Endothelial cell of umbilical vein (primary cell): Measurements from ENCODE around the gene SNHG17. TPM values are rescaled to one million over a fixed set of nuclear protein-coding genes. Genes with fewer than 3 reads are reported as not detected.

Source experiments
- BruUV-seq: library from RNA; stranded (reverse); fragments of 400-500 nt; replicated peaks from 2 replicates; lab custom pipeline; 2021; lab: Mats Ljungman, UMichigan
- CTCF ChIA-PET: fragments of 300-600, 350-600 bp; sonication (Branson Sonifier 250); formaldehyde crosslinking; loops from one replicate; lab custom pipeline; 2021; ENCODE audit warnings: antibody characterized with exemption, inconsistent platforms; lab: Charles Lee
- POLR2A ChIA-PET: fragments of 300-600, 350-600 bp; sonication (Branson Sonifier 250); formaldehyde crosslinking; loops from one replicate; lab custom pipeline; 2021; ENCODE audit warnings: antibody characterized with exemption, inconsistent platforms; lab: Charles Lee
- DNase-seq: peaks from one replicate; pipeline ENCODE4 v3.0.0-alpha.2; 2011; ENCODE audit warnings: low read depth, low spot score
- FAIRE-seq: peaks from 2 replicates; lab custom pipeline; 2011; peaks lifted over from hg19 to GRCh38; lab: Jason Lieb, UNC
- H2AFZ ChIP-seq: 2 replicates; pipeline ENCODE4 v1.6.0; 2012; ENCODE audit warnings: low read depth, low read length, control low read depth, inconsistent platforms
- H3K27ac ChIP-seq: 2 replicates; pipeline ENCODE4 v1.5.1; 2011; ENCODE audit warnings: low read depth, mild to moderate bottlenecking, control low read depth, low read length, moderate library complexity; ENCODE audit not compliant: insufficient read depth
- H3K27me3 ChIP-seq, 2 experiments: 2 replicates each; pipeline versions ENCODE4 v1.6.0 to v1.6.1; 2011; ENCODE audit warnings: low read length in 2 of 2, mixed read lengths in 1 of 2; ENCODE audit not compliant: control insufficient read depth in 2 of 2, insufficient read depth in 2 of 2
- H3K36me3 ChIP-seq, 2 experiments: 2 replicates in 1 of 2; 3 replicates in 1 of 2; pipeline ENCODE4 v1.5.1; 2011; ENCODE audit warnings: low read length in 2 of 2, mild to moderate bottlenecking in 1 of 2, moderate library complexity in 1 of 2; ENCODE audit not compliant: control insufficient read depth in 2 of 2, insufficient read depth in 2 of 2; ENCODE audit errors: extremely low read depth in 1 of 2
- H3K4me1 ChIP-seq: 3 replicates; pipeline ENCODE4 v1.5.1; 2011; ENCODE audit warnings: mild to moderate bottlenecking, low read length; ENCODE audit not compliant: control insufficient read depth, insufficient read depth; ENCODE audit errors: extremely low read depth
- H3K4me2 ChIP-seq: 2 replicates; pipeline ENCODE4 v1.6.1; 2011; ENCODE audit warnings: low read length, control low read depth, mixed read lengths; ENCODE audit not compliant: insufficient read depth
- H3K4me3 ChIP-seq, 3 experiments: fragments of 200-600 bp in 1 of 3; sonication (generic), shearing (Covaris generic) in 1 of 3; replicated peaks in 1 of 3; 2 replicates each; pipeline ENCODE4 v1.5.1; 2011 to 2016; ENCODE audit warnings: control low read depth in 3 of 3, low read length in 3 of 3, mild to moderate bottlenecking in 2 of 3, inconsistent platforms in 1 of 3, low read depth in 1 of 3, moderate library complexity in 1 of 3; ENCODE audit not compliant: insufficient read depth in 1 of 3
- H3K79me2 ChIP-seq: 2 replicates; pipeline ENCODE4 v1.6.0; 2012; ENCODE audit warnings: low read length, inconsistent platforms; ENCODE audit not compliant: control insufficient read depth, insufficient read depth
- H3K9ac ChIP-seq: replicated peaks from 2 replicates; pipeline ENCODE3; 2011; ENCODE audit warnings: low read length, control low read depth; ENCODE audit not compliant: insufficient read depth; ENCODE audit errors: extremely low read depth
- H3K9me1 ChIP-seq: replicated peaks from 3 replicates; pipeline ENCODE4 v1.6.0; 2011; ENCODE audit warnings: mild to moderate bottlenecking, low read length; ENCODE audit not compliant: control insufficient read depth, insufficient read depth; ENCODE audit errors: extremely low read depth
- H3K9me3 ChIP-seq: replicated peaks from 2 replicates; pipeline ENCODE4 v1.5.1; 2012; ENCODE audit warnings: low read length, inconsistent platforms; ENCODE audit not compliant: control insufficient read depth, insufficient read depth
- H4K20me1 ChIP-seq: replicated peaks from 2 replicates; pipeline ENCODE3; 2011; ENCODE audit warnings: mild to moderate bottlenecking, low read length; ENCODE audit not compliant: control insufficient read depth, insufficient read depth; ENCODE audit errors: extremely low read depth
- CTCF ChIP-seq, 2 donors: IDR thresholded peaks; 1 replicate in 1 of 2; 2 replicates in 1 of 2; pipeline ENCODE4 v1.5.1; 2011; ENCODE audit warnings: low read length in 2 of 2, mild to moderate bottlenecking in 2 of 2, moderate library complexity in 2 of 2, control low read depth in 1 of 2, inconsistent platforms in 1 of 2, low read depth in 1 of 2; ENCODE audit not compliant: insufficient read depth in 1 of 2; ENCODE audit errors: extremely low read depth in 1 of 2
- EZH2 ChIP-seq: IDR thresholded peaks from 2 replicates; pipeline ENCODE4 v1.6.1; 2012; ENCODE audit warnings: borderline replicate concordance, low read depth, mild to moderate bottlenecking, moderate library complexity, low read length, inconsistent platforms; ENCODE audit not compliant: severe bottlenecking
- FOS ChIP-seq: IDR thresholded peaks from 2 replicates; pipeline ENCODE4 v1.6.1; 2011; ENCODE audit warnings: mild to moderate bottlenecking, low read length, moderate library complexity, borderline replicate concordance; ENCODE audit not compliant: insufficient read depth
- GATA2 ChIP-seq: IDR thresholded peaks from 2 replicates; pipeline ENCODE4 v1.7.0; 2011; ENCODE audit warnings: low read depth, mild to moderate bottlenecking, moderate library complexity, mixed read lengths, low read length; ENCODE audit not compliant: insufficient read length, insufficient read depth
- JUN ChIP-seq: IDR thresholded peaks from 2 replicates; pipeline ENCODE4 v1.6.1; 2011; ENCODE audit warnings: borderline replicate concordance, low read depth; ENCODE audit not compliant: insufficient read length, insufficient read depth
- MAX ChIP-seq: IDR thresholded peaks from 2 replicates; pipeline ENCODE4 v1.6.1; 2011; ENCODE audit not compliant: insufficient read depth, insufficient read length
- MYC ChIP-seq: IDR thresholded peaks from one replicate; pipeline ENCODE4 v1.6.1; 2011; ENCODE audit warnings: mild to moderate bottlenecking, low read depth, low read length
- POLR2A ChIP-seq: IDR thresholded peaks from 2 replicates; pipeline ENCODE4 v1.6.1; 2012; ENCODE audit warnings: low read depth, mild to moderate bottlenecking, control low read depth, low read length
- POLR2AphosphoS5 ChIP-seq: IDR thresholded peaks from 2 replicates; pipeline ENCODE4 v1.6.1; 2012; ENCODE audit warnings: low read depth, mild to moderate bottlenecking, control low read depth, low read length, moderate library complexity; ENCODE audit not compliant: insufficient read depth
- dilution Hi-C: fragments of 300-500 bp; cut with MboI; formaldehyde crosslinking; loops from one replicate; pipeline ENCODE4 v1.15.0; 2019; ENCODE audit warnings: low sequenced_read_pairs; ENCODE audit not compliant: extremely low pct_ligation_motif_present
- intact Hi-C: fragments of 100-400 bp; cut with micrococcal nuclease; formaldehyde crosslinking; loops from one replicate; pipeline ENCODE4 v1.10.0; 2022
- polyA plus RNA-seq, 4 experiments: library from polyadenylated mRNA; depleted of rRNA in 3 of 4; stranded (reverse) in 3 of 4; unstranded in 1 of 4; fragments of >200 nt; gene quantifications; 2 replicates each; pipeline versions ENCODE4 v1.2.1 to v1.2.3, GENCODE V29; 2011 to 2012; ENCODE audit warnings: missing spikeins in 1 of 4
- total RNA-seq: library from RNA; stranded (reverse); gene quantifications from 2 replicates; pipeline ENCODE4 v1.2.3, GENCODE V29; 2021

The SNHG17 gene
- total and polyA plus RNA-seq, 2 donors (not counting 3 experiments of a cell fraction or from before 2014, with no cell fraction given): 39.4 to 94.0 TPM

- Histone ChIP-seq H3K9me3 (no peaks in the 10 kb centered on the region), H3K79me2 (no peaks in the 10 kb centered on the region), H3K4me3 (no peak overlapping the region), H3K9me1 (no peaks in the 10 kb centered on the region), H2AFZ (no peak overlapping the region), H3K4me1 (peaks cover 36% of the 10 kb centered on the region), H3K27ac (no peak overlapping the region), H4K20me1 (no peaks in the 10 kb centered on the region), H3K27me3 (no peaks in the 10 kb centered on the region), H3K9ac (no peak overlapping the region), H3K4me2 (no peak overlapping the region), H3K36me3 (peaks cover 0 to 4% of the 10 kb centered on the region in 2 experiments)
- no peak for TF ChIP-seq CTCF (IDR thresholded peaks at IDR 0.05; ENCODE audit: extremely low read depth in 1 of 2, insufficient read depth in 1 of 2, low read depth in 1 of 2, low read length in 2 of 2)
- no peak for TF ChIP-seq GATA2
- no peak for TF ChIP-seq MYC
- no peak for TF ChIP-seq MAX
- TF ChIP-seq FOS: no peak
- no peak for TF ChIP-seq JUN
- TF ChIP-seq POLR2A: no peak
- no peak for TF ChIP-seq POLR2AphosphoS5
- TF ChIP-seq EZH2: no peak
- intact Hi-C loops: no loop called here
- dilution Hi-C loops: no loop called here
- ChIA-PET CTCF (interaction anchor here (1.1 to 4.3 kb wide), 4 partner anchors 10 to 27 kb away, joined by 3 to 106 read pairs (median 22); partner anchors contain the start of genes RALGAPB and SNHG17), POLR2A (interaction anchor here (3.1 to 3.3 kb wide), 2 partner anchors 11 to 28 kb away, joined by 11 to 40 read pairs; partner anchors contain the start of genes RALGAPB and SNHG17)
- FAIRE-seq (no peak), DNase-seq (no peak)
- BruUV-seq: no TSS peak
These were observed 10.3 kb upstream of the SNHG17 start for GRCh38 chr20:38445381-38445796.
